ENCODE results near the gene AUNIP.

The AUNIP gene

GRCh38 chr1:25807480-25808390, 51.5 kb downstream of the AUNIP start:
- no peak for DNase-seq

- DNase-seq, result no peak
These were observed 52.8 kb downstream of the AUNIP start for GRCh38 chr1:25806418-25806817.

GRCh38 chr1:25805863-25806225, 53.4 kb downstream of the AUNIP start:
- DNase-seq, result no peak

- DNase-seq, result no peak
These were observed 54.0 kb downstream of the AUNIP start for GRCh38 chr1:25804964-25805862.

GRCh38 chr1:25804244-25804963, 54.9 kb downstream of the AUNIP start:
- no peak for DNase-seq

GRCh38 chr1:25803368-25803767, 55.9 kb downstream of the AUNIP start:
- no peak for DNase-seq

GRCh38 chr1:25802915-25803314, 56.3 kb downstream of the AUNIP start:
- no peak for DNase-seq

GRCh38 chr1:25800703-25801377, 58.4 kb downstream of the AUNIP start:
- no peak for DNase-seq

GRCh38 chr1:25799935-25800702, 59.1 kb downstream of the AUNIP start, which contains the start of gene SELENON:
Gene SELENON, plus strand, starts transcription at chr1:25800193. Its CDS starts 38 bp downstream, at chr1:25800231.
- DNase-seq, result peak; percentile 52

- no peak for DNase-seq
These were observed 59.8 kb downstream of the AUNIP start for GRCh38 chr1:25799352-25799934.

GRCh38 chr1:25798666-25799351, 60.4 kb downstream of the AUNIP start:
- no peak for DNase-seq

- DNase-seq, result no peak
These were observed 61.3 kb downstream of the AUNIP start for GRCh38 chr1:25797939-25798338.

GRCh38 chr1:25796811-25797458, 62.3 kb downstream of the AUNIP start:
- DNase-seq, result peak; percentile 87

- DNase-seq, result peak; percentile 84
These were observed 63.1 kb downstream of the AUNIP start for GRCh38 chr1:25795946-25796810.

GRCh38 chr1:25795211-25795610, 64.0 kb downstream of the AUNIP start:
- no peak for DNase-seq

- no peak for DNase-seq
These were observed 64.9 kb downstream of the AUNIP start for GRCh38 chr1:25794325-25794724.

GRCh38 chr1:25793585-25794170, 65.6 kb downstream of the AUNIP start:
- no peak for DNase-seq

- DNase-seq, result no peak
These were observed 67.1 kb downstream of the AUNIP start for GRCh38 chr1:25792115-25792514.

GRCh38 chr1:25790472-25790871, 68.8 kb downstream of the AUNIP start:
- DNase-seq, result no peak
